Muscle layer of colon (tissue), 2 donors: ENCODE measurements around the gene HMGA1.

Experiments used
- H3K27ac ChIP-seq: one replicate; pipeline ENCODE4 v1.7.0; 2013; ENCODE audit warnings: low read depth, mild to moderate bottlenecking, low read length, moderate library complexity
- H3K27me3 ChIP-seq, 2 donors: one replicate each; pipeline ENCODE4 v1.7.0; 2013; ENCODE audit warnings: low read length in 2 of 2, mild to moderate bottlenecking in 2 of 2; ENCODE audit not compliant: insufficient read depth in 2 of 2, control insufficient read depth in 1 of 2
- H3K36me3 ChIP-seq: one replicate; pipeline ENCODE4 v1.7.0; 2013; ENCODE audit warnings: mild to moderate bottlenecking, low read length; ENCODE audit not compliant: insufficient read depth
- H3K4me1 ChIP-seq: one replicate; pipeline ENCODE4 v1.7.0; 2013; ENCODE audit warnings: mild to moderate bottlenecking, low read length; ENCODE audit not compliant: insufficient read depth
- H3K4me3 ChIP-seq, 2 donors: one replicate each; pipeline ENCODE4 v1.7.0; 2013; ENCODE audit warnings: low read length in 2 of 2, low read depth in 1 of 2, mild to moderate bottlenecking in 1 of 2, moderate library complexity in 1 of 2
- H3K9ac ChIP-seq: one replicate; pipeline ENCODE4 v1.7.0; 2013; ENCODE audit warnings: low read length
- H3K9me3 ChIP-seq: one replicate; pipeline ENCODE4 v1.7.0; 2013; ENCODE audit warnings: mild to moderate bottlenecking, low read length
- donor health status: abdominal sarcoma.
- donor health status: Adenocarcinoma of cecum.

Gene HMGA1

DNA sequence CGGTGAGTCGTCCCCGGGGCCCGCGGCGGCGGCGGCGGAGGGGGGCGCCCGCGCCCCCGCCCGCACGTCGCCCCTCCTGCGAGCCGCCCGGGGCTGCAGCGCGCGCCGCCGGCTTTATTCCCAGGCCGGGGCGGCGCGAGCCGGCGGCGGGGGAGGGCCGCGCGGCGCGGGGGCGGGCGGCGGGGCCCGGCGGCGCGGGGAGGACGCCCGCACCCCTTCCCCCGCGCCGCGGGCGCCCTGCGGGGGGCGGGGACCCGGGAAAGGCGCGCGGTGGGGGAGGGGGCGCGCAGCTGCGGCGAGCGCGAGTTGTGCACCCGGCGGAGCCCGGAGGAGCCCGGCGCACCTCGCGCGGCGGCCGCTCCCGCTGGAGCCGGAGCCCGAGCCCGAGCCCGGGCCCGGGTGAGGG lies 646 bp downstream of the HMGA1 start:
- Histone ChIP-seq H3K9me3 (no peaks in the 10 kb centered on the region), H3K4me3 (peak overlapping the region; percentile 58 to 66), H3K27me3 (no peaks in the 10 kb centered on the region), H3K27ac (peak overlapping the region; percentile 41), H3K9ac (no peak overlapping the region), H3K4me1 (peaks cover 11% of the 10 kb centered on the region), H3K36me3 (peaks cover 7% of the 10 kb centered on the region)

DNA sequence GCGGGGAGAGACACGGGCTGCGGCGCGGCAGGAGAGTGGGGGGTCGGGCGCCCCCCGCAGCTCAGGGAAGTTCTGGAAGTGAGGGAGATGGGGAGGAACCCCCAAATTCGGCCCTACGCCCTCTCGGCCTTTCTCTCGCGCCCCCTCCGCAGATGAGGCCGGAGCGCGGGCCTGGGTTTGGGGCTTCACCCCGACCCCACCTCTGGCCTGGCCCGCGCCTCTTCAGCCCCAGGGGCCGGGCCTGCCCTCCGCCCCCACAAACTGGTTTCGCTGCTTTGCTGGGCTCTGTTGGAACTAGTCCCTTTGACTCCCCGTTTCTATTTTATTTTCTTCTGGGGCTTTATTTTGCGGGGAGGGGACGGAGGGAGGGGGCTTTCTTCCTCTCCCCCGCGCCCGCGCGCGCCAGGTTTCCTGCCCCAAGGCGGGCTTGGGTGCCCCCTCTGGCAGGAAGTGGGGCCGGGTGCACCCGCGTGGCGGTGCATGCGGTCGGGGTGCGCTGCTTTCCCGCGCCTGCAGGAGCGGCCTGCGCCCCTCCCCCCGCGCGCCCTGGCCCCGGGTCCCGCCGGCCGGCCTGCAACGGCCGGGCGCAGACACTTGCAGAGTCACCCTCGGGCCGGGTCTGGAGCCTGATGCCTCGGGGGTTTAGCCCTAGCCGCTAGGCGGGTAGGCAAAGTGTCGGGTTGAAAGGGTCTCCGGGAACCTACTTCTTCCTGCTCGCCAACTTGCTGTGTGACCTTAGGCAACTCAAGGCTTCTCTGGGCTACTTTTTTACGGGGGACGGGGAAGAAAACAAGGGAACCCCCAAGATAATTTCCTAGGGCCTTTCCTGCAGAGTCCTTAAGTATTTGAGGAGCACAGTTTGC lies 1.3 kb downstream of the HMGA1 start:
- Histone ChIP-seq H3K4me3 (peak overlapping the region; percentile 58 to 66), H3K27me3 (no peaks in the 10 kb centered on the region), H3K9ac (no peak overlapping the region), H3K9me3 (no peaks in the 10 kb centered on the region), H3K4me1 (peaks cover 11% of the 10 kb centered on the region), H3K27ac (peak overlapping the region; percentile 41), H3K36me3 (peaks cover 11% of the 10 kb centered on the region)

DNA sequence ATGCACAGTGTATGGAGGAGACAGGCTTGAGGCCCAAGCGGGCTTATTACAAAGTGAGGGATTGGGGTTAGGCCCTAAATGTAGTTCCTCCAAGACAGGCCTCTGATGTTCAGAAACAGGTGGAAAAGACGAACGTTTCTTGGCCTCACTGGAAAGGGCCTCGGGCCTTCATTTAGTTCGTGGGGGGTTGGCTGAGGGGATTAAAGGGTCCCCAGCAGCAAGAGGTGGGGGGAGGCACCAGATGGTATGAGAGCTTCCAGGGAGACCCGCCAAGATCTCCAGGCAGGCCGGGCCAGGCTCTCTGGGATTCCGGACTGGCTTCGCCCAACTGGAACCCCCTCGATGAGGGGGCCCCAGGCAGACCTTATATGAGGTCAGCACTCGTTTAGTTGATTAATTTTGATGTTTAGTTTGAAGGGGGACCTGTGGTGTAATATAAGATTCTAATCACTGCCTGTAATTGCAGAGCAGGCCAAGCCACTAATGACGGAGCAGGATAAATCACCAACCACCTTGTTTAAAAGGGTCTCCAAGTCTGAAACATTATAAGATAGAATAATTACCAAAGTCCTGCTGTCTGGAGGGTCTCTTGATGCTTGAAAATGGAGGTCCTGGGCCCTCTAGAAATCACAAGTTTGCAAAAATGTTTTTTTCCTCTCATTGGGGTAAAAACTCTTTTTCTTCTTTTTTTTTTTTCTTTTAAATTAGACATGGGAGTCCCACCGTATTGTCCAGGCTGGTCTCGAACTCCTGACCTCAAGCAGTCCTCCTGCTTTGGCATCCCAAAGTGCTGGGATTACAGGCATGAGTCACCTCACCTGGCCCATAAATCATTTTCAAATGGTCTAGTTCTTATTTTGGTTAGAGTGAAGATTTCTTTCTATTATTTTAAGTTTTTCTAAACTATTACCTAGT lies 2.2 kb downstream of the HMGA1 start:
- Histone ChIP-seq H3K27me3 (no peaks in the 10 kb centered on the region), H3K4me1 (peaks cover 14% of the 10 kb centered on the region), H3K9ac (no peak overlapping the region), H3K9me3 (no peaks in the 10 kb centered on the region), H3K36me3 (peaks cover 11% of the 10 kb centered on the region), H3K27ac (no peak overlapping the region), H3K4me3 (peak overlapping the region; percentile 58 to 66)

DNA sequence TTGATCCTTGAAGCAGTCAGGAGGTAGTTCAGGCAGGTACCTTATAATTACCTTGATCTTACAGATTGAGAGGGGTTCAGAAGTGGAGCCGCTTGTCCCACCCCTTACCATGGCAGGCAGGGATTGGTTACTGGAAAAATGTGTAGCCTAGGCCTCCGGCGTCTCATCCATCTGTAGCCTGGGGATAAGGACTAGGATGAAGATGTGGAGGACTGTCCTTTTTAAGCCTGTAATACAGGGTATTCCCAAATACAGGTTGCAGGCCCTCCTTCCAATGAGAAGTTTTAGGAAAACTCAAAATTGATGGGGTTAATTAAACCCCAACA lies 2.8 kb downstream of the HMGA1 start:
- Histone ChIP-seq H3K27ac (no peak overlapping the region), H3K9me3 (no peaks in the 10 kb centered on the region), H3K4me1 (peaks cover 21% of the 10 kb centered on the region)

GRCh38 chr6:34239893-34240292 lies 3.2 kb downstream of the HMGA1 start:
- Histone ChIP-seq H3K9ac (no peak overlapping the region), H3K27ac (no peak overlapping the region), H3K4me1 (peaks cover 21% of the 10 kb centered on the region), H3K4me3 (no peak overlapping the region), H3K27me3 (no peaks in the 10 kb centered on the region), H3K36me3 (peaks cover 11% of the 10 kb centered on the region), H3K9me3 (no peaks in the 10 kb centered on the region)

More for the DNA sequence above, 2.8 kb downstream of the HMGA1 start:
- Histone ChIP-seq H3K27me3 (no peaks in the 10 kb centered on the region), H3K4me3 (no peak overlapping the region), H3K9ac (no peak overlapping the region), H3K36me3 (peaks cover 11% of the 10 kb centered on the region)

DNA sequence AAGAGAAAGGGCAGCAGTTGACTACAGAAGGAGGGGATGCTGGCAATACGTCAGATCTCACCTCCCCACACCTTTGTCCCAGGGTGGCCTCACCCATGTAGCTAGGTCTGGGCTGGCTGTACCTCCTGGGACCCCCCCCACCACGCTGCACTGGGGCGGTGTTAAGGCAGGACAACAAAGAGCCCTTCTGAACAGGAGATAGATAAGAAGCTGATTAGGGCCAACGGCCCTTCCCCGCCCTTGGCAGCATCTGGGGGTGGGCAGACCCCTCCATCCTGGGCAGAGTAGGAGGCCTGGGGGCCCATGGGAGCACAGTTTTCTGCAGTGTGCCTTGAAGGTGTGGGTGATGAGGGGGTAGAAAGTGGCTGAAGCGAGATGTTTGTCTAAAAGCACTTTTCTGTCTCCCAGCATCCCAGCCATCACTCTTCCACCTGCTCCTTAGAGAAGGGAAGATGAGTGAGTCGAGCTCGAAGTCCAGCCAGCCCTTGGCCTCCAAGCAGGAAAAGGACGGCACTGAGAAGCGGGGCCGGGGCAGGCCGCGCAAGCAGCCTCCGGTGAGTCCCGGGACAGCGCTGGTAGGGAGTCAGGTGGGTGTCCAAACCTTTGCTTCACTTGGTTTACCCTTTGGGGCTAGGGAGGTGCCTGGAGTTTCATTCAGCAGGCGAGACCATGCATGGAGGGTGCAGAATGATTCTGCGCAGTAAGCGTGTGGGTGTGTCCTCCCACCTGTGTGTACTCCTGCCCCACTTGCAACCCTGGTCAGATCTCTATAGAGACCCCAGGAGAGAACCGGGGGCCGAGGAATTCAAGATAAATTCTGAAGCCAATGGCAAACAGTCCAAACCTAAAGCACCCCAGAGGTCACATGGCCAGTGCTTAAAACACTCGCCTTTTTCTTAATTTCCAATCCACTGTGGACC lies 3.9 kb downstream of the HMGA1 start:
- Histone ChIP-seq H3K4me1 (peaks cover 21% of the 10 kb centered on the region), H3K27ac (no peak overlapping the region), H3K9me3 (no peaks in the 10 kb centered on the region), H3K4me3 (no peak overlapping the region), H3K9ac (no peak overlapping the region), H3K27me3 (no peaks in the 10 kb centered on the region), H3K36me3 (peaks cover 11% of the 10 kb centered on the region)

DNA sequence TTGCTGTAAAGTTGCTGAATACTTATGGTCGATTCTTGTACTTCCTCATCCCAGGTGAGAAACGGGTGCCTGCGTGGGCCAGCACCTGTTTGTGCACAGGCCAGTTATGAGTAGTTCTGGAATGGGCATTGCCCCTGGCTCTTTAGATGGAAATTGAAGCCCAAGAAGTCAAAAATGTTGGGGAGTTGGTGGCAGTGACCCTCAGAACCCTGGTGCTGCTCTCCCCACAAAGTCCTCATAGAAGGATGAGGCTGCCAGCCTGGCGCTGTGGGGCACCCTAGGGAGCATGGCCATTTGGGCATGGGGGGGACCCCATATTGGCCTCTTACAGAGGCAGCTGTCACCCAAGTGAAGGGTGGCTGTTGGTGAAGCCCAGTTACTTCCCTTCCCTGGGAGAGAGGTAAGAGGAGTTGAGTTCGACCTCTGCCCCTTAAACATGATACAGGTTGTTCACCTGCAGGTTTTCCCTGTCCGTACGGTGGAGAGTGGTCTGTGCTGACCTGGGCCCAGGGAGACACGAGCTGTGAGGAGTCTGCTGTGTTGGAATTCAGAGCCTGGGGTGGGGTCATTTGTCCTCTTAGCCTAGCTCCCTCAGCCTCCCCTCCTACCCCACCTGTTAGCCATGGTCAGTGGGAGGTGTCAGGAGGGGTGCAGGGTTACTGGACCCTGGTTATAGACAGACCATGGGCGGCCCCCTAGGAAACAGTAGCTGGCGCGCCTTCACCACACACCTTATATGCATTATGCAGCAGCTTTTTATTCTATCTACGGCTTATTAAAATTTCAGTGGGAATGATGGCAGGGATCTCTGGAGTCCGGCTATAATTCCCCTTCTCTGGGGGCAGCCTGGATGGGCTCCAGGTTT lies 4.9 kb downstream of the HMGA1 start:
- no peaks in the 10 kb centered on the region for H3K9me3 ChIP-seq
- H3K27me3 ChIP-seq: no peaks in the 10 kb centered on the region
- H3K4me3 ChIP-seq: no peak overlapping the region
- H3K27ac ChIP-seq: no peak overlapping the region
- H3K36me3 ChIP-seq: peaks cover 11% of the 10 kb centered on the region
- H3K9ac ChIP-seq: no peak overlapping the region
- peaks cover 14% of the 10 kb centered on the region for H3K4me1 ChIP-seq

DNA sequence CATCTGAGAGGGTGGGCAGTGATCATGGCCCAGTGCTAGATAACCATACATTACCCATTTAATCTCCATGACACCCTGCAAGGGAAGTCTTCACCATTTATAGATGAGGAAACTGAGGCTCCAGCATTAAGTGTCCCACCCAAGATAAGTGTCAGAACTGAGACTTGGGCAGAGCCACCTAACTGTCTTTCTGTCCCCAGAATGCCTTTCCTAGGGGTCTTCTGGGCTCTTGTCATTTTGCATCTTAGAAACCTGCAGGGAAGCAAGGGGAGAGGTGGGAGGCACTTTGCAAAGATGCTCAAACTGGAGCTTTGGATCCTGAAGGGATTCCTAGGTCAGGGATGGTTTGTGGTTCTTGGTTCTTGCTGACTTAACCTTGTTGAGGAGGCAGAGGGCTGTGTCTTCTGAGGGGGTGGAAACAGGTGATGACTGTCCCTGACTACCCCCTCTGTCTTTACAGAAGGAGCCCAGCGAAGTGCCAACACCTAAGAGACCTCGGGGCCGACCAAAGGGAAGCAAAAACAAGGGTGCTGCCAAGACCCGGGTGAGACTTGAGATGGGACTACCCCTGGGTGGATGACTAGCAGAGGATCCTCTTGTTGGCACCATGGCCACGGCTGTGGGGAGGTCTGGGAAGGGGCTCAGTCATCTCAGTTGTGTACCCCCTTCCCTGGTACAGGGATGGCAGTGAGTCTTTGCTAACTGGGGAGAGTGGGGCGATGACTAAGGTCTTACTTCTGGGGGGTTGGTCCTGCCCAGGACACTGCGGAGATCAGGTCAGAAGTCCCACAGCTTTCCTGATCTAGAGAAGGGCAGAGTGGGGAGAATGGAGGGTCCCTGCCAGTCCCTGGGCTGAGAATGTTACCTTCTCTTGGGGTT lies 5.8 kb downstream of the HMGA1 start:
- Histone ChIP-seq H3K9me3 (no peaks in the 10 kb centered on the region), H3K36me3 (peaks cover 11% of the 10 kb centered on the region), H3K4me1 (peaks cover 14% of the 10 kb centered on the region), H3K4me3 (no peak overlapping the region), H3K27ac (no peak overlapping the region), H3K9ac (no peak overlapping the region), H3K27me3 (no peaks in the 10 kb centered on the region)

DNA sequence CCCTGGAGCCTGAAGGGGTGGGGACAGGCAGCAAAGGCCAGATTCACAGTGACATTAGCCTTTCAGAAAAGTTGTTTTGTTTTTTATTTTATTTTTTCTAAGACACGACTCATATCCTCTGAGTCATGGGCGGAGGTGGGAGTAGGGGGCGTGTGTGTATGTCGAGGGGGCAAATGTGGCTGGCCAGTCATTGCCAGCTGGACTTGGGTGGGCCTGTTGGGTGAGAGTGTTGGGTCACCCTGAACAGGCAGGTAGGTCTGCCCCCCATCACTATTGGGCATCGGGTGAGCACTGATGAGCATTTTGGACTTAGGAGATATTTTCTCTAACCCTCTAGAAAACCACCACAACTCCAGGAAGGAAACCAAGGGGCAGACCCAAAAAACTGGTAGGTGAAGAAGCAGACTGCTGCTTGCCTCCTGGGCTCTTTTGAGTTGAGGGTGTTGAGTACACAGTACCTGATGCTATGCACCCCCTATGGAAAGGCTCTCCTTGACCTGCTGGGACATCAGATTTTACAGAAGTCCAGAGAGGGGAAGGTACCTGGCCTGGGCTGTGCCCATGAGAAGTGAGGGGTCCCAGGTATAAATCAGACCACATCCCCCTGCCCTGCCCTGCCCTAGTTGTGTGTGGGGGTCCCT lies 6.6 kb downstream of the HMGA1 start:
- H3K27me3 ChIP-seq: no peaks in the 10 kb centered on the region
- no peak overlapping the region for H3K4me3 ChIP-seq
- H3K9me3 ChIP-seq: no peaks in the 10 kb centered on the region
- no peak overlapping the region for H3K27ac ChIP-seq
- no peak overlapping the region for H3K9ac ChIP-seq
- peaks cover 20% of the 10 kb centered on the region for H3K4me1 ChIP-seq
- H3K36me3 ChIP-seq: peaks cover 11% of the 10 kb centered on the region
